HG02623 (cell line): ENCODE results near the gene CKB.
A peak's percentile ranks its signal among the peaks of the same experiment; 100 is the strongest.
"Not testable (repeated sequence)": the region's sequence is repeated elsewhere in the genome, so short reads cannot be mapped to it uniquely, and the experiment has no call there.

ENCODE experiments used
- ATAC-seq: cut with Tn5 transposase; IDR thresholded peaks from one replicate; pipeline ENCODE4 v1.9.1; 2021; ENCODE audit warnings: moderate library complexity; ENCODE audit not compliant: unreplicated experiment

Gene CKB

DNA sequence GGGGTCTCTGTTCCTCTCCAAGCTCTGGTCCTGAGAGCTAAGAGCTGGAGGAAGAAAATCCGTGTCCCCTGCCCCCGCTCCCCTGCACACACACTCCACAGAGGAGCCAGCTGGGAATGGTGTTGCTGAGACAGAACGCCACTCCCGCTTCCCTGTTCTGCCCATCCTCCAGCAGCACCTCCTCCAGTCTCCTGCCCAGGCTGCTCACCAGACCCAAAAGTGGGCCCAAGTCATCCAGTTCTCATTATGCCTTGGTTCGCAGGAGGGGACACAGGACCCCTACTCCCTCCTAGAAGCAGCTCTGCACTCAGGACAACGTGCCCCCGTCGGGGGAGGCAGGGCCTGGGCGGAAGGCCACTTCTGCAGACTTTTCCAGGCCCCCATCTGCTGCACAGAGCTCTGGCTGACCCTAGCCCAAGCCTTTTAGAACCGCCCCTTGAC is 5.5 kb upstream of the CKB start:
- ATAC-seq = no peak

DNA sequence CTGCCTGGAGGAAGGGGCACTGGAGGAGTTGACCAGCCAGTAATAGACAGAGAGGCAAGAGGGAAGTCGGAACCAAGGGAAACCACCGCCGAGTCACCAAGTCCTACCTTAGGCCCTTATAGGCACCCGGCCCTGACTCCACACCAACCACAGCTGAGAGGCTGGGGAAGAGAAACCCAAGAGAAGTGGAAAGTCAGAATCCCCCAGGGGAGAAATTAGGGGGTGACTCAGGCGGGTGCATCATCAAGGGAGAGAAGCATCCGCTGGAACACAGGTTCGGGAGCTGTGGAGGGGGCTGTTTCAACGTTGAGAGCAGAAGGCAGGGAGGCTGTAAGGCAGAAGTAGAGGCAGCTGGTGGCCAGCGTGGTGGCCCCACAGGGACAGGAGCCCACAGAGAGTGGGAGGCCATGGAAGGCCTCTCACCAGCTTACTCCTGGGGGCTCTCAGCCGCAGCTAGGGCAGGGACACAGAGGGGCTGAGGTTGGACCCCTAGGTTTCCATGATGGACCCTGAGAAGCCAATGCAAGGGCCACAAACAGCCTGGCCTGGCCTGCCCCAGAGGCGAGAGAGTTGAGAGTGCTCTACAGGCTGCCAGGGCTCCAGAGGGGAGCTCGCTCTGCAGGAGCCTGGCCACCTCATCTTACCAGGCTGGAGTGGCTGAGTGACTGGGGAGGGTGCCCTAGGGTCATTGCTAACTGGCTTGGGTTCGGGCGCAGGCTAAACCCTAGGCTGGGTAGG is 4.9 kb upstream of the CKB start:
- peak; percentile 55 for ATAC-seq

GRCh38 chr14:103526914-103527248 is 4.3 kb upstream of the CKB start:
- no peak for ATAC-seq

DNA sequence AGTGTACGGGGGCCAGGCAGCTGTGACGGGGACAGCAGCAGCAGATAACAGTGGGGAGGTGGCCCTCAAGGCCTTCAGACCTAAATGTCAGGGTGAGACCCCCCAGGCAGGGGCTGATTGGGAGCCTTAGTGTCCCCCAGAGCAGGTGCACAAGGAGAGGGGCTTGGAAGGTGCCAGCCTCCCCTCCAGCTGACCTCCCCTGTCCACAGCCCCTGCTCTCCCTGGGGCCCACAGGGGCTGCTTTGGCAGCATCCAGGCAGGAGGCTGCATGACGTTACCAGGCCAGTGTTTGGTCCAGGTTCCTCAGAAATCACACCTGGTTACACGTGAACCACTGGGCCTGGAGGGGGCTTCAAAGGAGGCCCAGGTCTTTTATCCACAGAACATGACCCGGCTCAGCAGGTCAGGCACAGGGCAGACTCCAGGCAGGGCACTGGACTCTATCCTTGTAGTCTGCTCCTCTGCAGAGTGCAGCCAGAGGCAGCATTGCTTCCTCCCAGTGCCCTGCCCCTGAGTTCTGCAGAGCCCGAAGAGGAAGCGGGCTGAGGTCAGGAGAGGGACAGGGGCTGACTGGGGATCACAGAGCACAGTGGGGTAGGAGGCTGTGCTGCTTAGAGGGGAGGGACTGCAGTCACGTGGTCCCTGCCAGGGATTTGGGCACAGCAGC is 3.8 kb upstream of the CKB start:
- no peak for ATAC-seq

DNA sequence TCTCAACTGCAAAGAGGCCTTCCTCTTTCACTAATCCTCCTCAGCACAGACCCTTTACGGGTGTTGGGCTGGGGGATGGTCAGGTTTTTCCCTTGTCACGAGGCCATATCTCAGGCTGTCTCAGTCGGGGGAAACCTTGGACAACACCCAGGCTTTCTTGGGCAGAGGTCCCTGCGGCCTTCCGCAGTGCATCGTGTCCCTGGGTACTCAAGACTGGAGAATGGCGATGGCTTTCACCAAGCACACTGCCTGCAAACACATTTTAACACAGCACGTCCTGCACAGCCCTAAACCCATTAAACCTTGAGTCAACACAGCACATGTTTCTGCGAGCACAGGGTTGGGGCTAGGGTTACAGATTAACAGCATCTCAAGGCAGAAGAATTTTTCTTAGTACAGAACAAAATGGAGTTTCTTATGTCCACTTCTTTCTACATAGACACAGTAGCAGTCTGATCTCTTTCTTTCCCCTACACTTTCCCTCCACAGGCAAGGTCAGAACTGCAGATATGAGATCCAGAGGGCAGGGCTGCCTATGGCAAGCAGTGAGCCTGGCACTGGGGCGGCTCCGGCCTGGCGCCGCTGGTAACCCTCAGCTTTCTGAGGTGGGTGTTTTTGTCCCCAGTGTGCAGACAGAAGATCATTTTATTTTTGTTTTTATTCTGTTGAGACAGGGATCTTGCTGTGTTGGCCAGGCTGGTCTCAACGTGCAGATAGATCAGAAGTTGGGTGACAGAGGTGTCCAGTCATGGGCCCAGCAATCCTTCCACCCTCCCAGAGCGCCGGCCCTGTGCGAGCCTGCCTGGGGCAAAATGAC is 3.0 kb upstream of the CKB start:
- not testable (repeated sequence) for ATAC-seq

DNA sequence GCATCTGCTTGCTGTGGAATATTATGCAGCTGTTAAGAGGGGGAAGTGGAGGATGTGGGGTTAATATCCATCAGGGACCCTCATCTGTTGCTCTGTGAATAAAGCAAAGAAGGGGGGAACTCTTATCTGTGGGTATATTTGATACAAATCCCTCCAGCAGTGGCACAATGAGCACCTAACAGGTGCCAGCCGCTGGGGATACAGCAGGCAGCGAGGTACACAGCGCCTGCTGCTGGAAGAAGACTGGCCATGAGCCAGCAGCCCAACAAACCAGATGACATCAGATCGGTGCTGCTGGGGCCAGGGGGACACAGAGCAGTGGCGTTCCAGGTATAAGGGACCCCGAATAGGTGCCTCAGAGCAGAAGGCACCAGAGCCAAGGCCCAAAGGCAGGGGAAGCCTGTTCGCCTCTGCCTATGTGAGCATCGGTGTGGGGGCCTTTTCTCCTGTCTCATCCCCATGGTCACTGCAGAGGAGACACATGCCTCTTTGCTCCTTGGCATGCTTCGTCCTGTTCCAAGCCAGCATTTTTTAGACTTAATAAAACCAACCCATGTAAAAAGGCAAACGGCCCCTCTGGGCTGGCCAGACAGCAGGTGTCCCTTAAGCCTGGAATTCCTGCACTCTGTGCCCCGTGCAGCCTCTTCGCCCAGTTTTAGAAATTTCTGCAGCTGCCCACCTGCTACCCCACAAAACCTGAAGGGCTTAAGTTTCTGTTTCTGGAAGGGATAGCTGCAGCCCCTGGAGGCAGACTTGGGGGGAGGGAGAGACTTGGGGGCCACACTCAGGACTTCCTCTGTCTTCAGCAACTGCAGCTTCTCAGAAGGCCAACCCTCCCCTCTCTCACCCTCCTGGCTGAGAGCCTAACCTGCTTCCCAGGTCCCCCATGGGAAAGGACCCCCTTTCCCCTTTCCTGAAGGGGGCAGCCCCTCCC is 1.6 kb upstream of the CKB start:
- ATAC-seq = no peak

DNA sequence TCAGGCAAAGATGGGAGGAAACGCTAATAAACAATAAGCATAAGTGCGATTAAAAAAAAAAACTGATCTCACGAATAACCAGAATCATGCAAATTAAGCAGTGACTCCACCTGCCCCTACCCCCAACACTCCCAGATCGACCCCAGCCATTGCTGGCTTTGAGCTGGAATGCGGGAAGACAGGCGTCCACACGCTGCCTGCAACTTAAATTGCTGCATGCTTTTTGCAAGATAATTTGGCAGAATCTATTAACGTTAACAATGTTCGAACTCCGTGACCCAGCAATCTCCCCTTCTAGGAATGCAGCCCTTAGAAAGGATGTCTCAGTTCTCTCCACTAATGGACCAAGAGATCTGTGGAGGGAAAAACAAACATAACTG is 935 bp upstream of the CKB start:
- no peak for ATAC-seq

- no peak for ATAC-seq
These were observed 573 bp downstream of the CKB start for GRCh38 chr14:103521951-103522563.

GRCh38 chr14:103521438-103521950 is 1.1 kb downstream of the CKB start:
- no peak for ATAC-seq

DNA sequence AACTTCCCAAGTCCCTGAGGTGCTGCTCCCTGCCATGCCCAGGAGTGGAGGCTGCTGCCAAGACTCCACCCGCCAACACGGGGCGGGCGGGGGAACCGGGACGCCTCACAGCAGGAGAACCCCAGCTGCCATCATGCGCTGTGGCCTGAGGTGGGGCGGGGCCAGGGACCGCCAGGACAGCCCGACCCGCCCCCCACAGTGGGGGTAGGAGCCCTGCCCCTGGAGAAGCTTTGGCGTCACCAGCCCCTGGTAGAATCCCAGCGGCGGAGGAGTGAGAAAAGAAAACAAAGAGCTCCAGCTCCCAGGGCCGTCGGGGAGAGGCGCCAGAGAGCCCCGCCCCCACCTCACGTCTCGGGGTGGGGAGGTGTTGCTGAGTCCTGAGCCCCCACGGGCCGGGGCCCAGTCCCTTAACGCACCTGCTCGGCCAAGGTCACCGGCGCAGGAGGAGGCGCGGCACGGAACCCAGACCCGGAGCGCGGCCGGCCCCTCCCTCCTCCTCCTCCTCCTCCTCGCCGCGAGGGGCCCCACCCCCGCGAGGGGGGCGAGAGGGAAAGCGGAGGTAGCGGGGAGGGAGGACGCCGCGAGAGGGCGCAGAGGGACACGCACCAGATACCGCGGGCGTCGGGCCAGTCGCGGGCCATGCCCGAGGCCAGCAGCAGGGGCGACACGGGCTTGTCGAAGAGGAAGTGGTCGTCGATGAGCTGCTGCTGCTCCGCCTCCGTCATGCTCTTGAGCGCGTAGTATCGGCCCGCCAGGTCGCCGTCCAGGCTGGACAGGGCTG is 1.8 kb downstream of the CKB start:
- no peak for ATAC-seq

- ATAC-seq = no peak
These were observed 2.4 kb downstream of the CKB start for GRCh38 chr14:103520269-103520656.

- ATAC-seq = no peak
These were observed 2.8 kb downstream of the CKB start for GRCh38 chr14:103519837-103520212.

- ATAC-seq = no peak
These were observed 3.4 kb downstream of the CKB start for GRCh38 chr14:103519043-103519836.

DNA sequence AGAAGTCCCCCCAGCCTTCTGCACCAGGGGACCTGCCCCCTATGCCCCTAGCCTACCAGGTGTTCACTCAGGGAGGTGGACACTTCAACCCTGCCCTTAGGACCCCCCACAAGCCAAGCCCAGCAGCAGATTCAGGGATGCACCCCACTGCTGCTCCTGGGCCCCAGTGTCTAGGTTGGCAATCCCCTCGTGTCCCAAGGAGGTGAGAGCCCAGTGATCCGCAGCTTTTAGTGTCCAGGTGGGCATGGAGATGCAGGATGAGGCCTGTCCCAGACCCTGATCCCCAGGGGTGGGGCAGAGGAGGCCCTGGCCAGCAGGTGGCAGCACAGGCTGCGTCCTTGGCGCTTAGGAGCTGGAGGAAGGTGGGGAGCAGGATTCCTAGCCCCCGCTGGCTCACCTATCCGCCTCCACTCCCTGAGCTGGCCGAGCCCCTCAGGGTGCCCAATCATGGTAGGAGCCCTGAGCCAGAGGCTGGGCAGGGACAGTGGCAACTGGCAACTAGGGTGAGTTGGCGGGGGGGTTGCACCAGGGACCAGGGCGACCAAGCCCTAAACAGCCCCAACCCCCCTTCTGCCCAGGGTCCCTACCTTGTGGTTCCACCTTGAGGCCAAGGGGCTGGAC is 4.1 kb downstream of the CKB start:
- no peak for ATAC-seq

- ATAC-seq = no peak
These were observed 4.8 kb downstream of the CKB start for GRCh38 chr14:103517721-103518421.

GRCh38 chr14:103517174-103517566 is 5.5 kb downstream of the CKB start:
- ATAC-seq = no peak

DNA sequence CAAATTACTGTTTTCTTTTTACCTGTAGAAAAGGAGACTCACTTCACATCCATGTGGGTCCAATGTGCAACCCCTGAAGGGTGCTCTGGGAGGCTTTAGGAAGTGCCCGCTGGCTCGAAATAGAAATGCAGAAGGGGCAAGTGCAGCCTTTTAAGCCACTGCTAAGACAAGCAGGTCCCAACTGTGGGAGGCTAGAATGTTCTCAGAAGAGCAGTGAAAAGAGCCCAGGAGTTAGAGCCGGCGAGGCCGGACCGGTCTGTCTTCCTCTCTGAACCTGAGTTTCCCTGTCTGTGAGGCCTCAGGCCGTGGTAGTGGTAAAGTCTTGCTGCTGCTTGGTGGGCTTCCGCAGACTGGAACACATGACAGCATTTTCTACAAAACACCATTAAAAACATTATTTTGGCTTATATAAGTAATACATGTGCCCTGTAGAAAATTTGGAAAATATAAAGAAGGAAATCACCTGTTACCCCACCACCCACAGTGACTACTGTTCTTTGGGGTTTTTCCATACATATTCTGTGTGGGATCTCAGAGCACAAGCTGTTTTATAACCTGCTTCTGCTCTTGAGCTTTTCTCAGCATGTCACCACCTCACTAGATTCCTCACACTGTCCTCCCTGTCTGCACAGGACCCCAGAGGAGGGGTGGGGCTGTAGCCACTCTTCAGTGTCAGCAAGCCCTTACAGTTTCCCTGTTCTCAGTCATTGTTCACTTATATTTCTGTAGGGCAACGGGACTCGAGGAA is 6.0 kb downstream of the CKB start:
- no peak for ATAC-seq
